ENCODE data around the gene VIPAS39.

- no peak for TF ChIP-seq CTCF (IDR thresholded peaks at IDR 0.05)
- TF ChIP-seq POLR2A (IDR thresholded peaks at IDR 0.05), result no peak
Measured at GRCh38 chr14:77478029-77478428, 20.6 kb upstream of the VIPAS39 start.

Measured in esophagus squamous epithelium (tissue), 4 donors.